GM21737 (cell line): ENCODE results near the gene EHBP1.
"Not testable (repeated sequence)": the region's sequence is repeated elsewhere in the genome, so short reads cannot be mapped to it uniquely, and the experiment has no call there.

ENCODE experiments used
- ATAC-seq: cut with Tn5 transposase; IDR thresholded peaks from one replicate; pipeline ENCODE4 v1.9.1; 2021; ENCODE audit warnings: mild to moderate bottlenecking, moderate library complexity; ENCODE audit not compliant: unreplicated experiment

The EHBP1 gene

DNA sequence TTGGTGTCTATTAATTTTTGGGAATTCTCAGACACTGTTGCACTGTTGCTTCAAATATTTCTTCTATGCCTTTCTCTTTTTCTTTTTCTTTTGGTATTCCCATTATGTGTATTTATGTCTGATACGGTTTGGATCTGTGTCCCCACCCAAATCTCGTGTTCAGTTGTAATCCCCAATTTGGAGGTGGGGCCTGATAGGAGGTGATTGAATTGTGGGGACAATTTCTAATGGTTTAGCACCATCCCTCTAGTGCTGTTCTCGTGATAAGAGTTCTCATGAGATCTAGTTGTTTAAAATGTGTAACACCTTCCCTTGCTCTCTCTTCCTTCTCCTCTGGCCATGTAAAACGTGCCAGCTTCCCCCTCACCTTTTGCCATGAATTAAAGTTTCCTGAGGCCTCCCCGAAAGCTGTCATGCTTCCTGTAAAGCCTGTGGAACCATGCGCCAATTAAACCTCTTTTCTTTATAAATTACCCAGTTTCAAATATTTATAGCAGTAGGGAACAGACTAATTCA is 26.8 kb downstream of the EHBP1 start:
- no peak for ATAC-seq

DNA sequence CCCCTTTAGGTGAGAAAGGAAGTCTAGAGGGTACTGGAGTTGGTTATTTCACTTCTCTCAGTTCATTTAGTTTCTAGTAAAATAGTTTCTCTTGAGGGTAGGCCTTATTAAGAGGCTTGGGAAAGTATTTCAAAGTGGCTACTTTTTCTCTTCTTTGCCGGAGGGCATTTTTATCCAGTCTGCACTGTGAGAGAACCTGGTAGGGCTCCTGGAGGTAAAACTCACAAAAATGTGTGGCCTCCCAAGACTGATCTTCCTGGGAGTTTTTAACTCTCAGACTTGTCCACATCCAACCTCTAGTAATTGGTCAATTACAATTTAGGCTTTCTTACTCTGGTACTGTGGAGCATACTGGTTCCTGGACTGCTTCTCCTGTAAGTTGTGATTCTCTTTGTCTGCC is 28.0 kb downstream of the EHBP1 start:
- ATAC-seq: no peak

DNA sequence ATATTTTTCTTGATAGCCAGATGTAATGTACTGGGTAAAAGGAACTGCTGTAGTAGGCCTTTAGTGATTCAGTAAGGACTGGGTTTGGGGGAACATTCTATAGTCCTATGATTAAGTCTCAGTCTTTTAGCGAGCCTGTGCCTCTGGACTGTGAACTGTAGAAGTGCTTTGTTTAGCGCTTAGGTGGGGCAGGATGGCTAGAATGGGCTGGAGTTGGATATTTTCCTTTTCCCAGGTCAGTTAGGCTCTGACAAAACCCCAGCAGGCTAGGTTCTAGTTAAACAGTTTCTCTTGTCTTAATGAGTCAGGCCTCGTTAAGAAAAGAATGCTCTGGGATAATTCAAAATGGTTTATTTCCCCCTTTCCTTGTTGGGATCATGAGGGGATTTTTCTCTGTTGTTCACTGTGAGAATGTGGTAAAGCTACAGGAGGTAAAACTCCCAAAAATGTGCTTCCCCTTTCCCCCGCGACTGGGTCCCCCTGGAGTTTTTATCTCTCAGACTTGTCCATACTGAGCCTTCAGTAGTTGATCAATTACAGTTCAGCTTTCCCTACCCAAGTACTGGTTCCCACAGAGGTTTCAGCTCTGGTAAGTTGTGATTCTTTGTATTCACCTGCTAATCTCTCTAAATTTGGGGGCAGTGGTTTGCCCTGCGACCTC is 31.5 kb downstream of the EHBP1 start:
- ATAC-seq: no peak

DNA sequence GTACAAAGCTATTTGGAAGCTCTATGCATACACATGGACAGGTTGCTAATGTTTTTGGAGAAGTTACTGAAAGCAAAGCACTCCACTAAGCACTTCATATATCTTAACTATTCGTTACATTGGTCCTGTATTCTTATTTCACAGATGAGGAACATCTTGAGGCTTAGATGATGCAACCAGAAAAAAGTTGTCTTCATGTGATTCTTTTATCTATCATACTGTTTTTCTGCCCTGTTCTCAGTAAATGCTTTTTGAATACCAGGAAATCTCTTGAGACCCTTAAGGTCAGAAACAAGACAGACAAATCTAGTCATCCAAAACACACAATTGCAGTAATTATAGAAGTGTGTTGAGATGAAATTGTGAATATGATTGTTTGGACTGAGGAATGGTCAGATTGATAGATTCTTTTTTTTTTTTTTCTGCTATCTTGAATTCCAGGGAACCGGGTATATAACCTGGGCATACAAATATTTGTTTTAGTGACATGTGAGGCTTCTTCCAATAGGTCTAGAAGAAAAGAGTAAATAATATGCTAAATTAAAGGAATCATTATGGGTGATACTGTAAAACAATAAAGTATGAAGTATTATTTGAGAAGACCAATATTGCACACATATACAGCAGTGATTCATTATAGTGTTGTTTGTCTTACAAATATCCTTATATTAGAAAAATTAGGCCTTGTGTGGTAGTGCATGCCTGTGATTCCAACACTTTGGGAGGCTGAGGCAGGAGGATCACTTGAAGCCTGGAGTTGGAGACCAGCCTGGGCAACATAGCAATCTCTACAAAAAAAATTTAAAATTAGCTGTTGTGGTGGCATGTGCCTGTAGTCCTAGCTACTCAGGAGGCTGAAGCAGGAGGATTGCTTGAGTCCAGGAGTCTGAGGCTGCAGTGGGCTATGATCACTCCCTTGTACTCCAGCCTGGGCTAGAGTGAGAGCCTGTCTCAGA is 33.7 kb downstream of the EHBP1 start:
- no peak for ATAC-seq

DNA sequence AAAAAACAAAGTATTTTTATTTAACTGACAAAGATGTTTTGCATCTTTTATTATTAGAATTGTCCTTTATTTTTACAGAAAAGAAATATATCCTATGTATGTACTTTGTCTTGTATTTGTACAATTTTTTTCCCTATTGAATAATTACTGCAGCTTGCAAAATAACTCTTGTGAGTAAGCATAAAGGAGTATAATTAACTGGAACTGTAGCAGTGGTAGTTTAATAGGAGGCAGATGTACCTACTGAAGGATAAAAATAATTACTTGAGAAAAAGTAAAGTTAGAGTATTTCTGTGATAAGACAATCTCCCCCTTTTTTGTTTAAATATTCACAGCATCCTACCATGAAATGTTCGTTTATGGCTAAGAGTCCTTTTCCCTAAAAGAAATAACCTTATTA is 34.7 kb downstream of the EHBP1 start:
- no peak for ATAC-seq

DNA sequence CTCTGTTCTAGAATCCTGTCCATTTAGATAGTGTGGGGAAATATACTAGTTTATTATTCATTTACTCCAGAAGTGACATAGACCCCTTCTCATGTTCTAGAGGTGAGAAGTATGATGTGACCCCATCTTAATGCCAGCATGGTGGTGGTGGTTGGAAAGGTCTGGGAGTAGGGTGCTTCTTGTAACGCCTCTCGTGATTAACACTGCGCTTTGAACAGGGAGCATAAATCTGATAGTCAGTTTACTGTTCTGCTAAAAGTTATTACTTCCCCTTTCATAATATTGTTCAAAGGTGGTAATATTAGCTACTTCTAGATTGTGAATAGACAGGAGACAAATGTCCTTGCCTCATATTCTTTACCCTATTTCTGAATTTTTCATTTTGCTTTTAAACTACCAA is 35.6 kb downstream of the EHBP1 start:
- no peak for ATAC-seq

DNA sequence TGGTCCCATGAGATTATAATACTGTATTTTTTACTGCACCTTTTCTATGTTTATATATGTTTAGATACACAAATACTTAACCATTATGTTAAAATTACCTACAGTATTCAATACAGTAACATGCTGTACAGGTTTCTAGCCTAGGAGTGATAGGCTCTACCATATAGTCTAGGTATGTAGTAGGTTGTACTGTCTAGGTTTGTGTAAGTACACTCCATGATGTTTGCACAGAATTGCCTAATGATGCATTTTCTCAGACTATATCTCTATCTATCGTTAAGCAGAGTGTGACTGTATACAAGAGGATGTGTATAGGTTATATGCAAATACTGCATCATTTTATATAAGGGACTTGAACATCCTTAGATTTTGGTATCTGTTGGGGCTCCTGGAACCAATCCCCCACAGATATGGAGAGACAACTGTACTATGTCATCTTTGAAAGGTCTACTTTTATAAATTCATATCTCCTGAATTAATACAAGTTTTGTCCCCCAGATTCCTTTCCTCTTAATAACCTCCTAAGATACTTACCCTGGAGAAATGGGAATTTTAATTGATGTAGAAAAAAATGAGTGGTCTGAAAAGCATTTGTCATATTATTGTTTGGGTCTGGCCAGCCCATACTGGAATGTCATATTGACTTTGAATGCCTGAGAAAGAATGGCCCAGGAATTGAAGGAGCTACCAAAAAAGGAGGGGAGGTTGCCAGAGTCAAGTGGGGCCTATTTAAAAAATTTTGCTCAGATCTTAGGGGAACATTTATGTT is 36.6 kb downstream of the EHBP1 start:
- no peak for ATAC-seq

DNA sequence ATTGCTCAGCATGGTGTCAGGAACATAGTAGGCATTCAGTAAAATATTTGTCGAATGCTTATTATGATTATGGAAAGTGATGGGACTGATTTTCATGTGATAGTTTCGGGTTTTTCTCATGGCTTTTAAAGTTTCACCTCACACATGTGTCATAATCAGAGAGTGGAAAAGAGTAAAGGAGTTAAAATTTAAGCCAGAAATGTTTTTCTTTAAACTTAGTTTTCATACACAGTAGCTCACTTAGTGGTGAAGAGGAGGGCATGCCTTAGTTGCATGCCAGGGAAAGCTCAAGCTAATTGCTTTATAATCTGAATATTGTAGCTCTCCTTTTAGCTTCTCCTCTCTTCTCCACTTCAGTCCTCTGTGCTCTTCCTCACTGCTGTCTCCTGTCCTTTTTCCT is 38.0 kb downstream of the EHBP1 start:
- no peak for ATAC-seq

DNA sequence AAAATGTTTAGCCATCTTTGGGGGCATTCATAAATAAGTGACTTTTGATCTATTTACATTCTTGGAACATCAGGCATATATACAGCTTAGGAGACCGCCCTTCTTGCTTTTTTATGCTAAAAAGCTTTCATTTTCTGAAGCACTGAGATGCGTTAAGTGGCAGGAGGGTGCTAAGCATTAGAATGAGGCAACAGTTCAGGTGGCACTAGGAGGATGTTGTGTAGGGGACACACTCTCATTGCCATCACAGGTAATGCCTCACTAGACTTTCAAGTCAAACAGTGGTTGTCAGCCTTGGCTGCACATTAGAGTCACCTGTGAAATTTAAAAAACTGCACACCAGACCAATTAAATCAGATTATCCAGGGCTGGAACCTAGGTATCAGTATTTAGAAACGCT is 39.1 kb downstream of the EHBP1 start:
- no peak for ATAC-seq

DNA sequence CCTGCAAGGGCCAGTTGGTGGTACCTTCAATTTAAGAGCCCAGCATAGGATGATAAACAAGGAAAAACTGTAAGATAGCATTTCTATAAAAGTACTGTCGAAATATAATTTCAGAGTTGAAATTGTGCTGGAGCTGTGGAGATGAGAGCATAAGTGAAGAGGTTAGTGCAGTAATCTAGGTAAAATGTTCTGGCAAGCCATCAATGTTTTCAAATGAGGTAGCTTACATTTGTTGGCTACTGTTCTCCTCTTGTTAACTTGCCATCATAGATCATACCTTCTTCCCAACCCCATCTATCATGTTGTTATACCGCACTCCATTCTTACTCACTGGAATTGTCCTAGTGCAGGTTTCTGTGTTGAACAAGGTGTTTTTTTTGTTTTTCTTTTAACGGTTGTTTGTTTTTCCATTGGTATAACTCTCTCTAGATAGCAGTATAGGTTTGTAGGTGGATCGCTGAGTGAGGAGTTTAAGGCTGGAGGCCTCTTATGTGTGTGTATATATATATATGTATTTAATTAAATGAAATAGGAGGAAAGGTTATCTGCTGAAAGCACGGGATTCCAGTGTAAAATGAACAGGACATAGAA is 40.5 kb downstream of the EHBP1 start:
- no peak for ATAC-seq

DNA sequence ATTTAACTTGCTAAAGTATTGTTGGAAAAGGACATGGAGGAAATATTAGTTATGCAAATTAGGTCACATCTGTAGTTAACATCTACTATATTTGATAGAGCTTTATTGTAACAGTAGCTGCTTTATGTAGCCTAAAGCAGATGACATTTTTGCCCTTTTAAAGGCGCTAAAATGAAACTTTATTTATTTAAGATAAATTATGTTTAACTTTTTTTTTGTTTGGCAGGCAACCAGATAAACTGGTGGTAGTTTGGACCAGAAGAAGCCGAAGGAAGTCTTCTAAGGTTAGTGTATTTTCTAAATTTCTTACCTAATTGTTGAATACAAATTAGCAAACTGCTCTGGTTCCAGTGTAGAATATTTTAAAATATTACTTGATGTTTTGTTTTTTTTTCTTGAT is 41.7 kb downstream of the EHBP1 start:
- ATAC-seq: no peak

DNA sequence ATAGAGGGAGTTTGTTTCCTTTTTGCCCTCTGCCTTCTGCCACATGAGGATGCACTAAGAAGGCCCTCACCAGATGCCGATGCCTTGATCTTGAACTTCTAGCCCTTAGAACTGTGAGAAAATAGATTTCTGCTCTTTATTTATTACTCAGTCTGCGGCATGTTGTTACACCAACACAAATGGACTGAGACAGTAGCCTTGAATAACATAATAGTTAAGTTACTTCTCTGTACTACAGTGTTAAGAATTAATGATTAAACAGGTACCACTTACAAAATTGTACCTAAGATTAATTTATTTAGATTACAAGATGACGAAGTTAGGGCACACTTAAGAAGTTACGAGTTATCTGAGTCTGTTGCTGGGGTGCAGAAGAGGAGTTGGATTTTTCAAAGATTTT is 42.4 kb downstream of the EHBP1 start:
- no peak for ATAC-seq

DNA sequence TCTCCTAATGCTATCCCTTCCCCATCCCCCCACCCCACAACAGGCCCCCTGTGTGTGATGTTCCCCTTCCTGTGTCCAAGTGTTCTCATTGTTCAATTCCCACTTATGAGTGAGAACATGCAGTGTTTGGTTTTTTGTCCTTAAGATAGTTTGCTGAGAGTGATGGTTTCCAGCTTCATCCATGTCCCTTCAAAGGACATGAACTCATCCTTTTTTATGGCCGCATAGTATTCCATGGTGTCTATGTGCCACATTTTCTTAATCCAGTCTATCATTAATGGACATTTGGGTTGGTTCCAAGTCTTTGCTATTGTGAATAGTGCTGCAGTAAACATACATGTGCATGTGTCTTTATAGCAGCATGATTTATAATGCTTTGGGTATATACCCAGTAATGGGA is 43.6 kb downstream of the EHBP1 start:
- not testable (repeated sequence) for ATAC-seq

DNA sequence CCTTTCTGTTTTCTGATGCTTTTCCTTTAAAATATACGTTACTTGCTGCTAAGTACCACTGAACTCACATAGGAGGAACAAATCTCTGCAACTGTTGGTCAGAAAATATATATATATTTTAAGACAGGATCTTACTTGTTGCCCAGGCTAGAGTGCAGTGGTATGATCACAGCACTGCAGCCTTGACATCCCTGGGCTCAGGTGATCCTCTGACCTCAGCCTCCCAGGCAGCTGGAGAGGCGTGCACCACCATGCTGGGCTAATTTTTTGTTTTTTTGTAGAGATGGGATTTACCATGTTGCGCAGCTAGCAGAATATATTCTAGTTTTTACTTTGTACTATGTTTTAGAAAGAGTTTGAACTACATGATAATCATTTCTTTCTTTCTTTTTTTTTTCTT is 51.5 kb downstream of the EHBP1 start:
- no peak for ATAC-seq

DNA sequence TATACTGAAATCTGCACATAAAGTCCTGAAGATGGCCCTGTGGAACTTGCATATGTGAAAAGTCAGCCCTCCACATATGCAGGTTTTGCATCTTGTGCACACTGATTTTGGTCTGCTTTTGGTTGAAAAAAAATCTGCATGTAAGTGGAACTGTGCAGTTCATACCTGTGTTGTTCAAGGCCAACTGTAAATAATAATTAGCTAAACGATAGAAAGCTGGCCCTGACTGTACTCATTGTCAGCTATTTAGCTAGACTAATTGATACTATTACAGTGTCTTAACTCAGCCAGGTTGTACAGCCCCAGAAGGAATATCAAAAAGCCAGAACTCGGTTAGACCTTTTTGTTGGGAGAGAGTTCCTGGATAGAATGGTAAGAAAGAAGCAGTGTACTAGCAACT is 54.5 kb downstream of the EHBP1 start:
- no peak for ATAC-seq

DNA sequence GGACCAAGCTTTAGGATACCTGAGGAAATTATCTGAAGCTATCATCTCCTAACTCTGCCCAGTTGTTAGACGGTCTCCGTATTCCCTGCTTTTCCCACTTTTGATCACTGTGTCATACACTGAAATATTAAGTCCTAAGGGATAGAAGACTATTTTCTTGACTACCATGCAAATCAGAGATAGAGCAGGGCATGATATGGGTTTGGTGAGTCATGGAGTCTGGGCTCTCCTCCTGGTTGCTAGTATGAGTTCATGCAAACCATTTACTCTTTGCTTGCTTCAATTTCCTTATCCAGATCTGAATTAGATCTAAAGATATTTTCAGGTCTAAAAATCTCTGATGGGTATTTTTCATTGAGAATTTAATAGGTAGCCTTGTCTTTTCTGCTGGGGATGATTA is 55.0 kb downstream of the EHBP1 start:
- no peak for ATAC-seq

DNA sequence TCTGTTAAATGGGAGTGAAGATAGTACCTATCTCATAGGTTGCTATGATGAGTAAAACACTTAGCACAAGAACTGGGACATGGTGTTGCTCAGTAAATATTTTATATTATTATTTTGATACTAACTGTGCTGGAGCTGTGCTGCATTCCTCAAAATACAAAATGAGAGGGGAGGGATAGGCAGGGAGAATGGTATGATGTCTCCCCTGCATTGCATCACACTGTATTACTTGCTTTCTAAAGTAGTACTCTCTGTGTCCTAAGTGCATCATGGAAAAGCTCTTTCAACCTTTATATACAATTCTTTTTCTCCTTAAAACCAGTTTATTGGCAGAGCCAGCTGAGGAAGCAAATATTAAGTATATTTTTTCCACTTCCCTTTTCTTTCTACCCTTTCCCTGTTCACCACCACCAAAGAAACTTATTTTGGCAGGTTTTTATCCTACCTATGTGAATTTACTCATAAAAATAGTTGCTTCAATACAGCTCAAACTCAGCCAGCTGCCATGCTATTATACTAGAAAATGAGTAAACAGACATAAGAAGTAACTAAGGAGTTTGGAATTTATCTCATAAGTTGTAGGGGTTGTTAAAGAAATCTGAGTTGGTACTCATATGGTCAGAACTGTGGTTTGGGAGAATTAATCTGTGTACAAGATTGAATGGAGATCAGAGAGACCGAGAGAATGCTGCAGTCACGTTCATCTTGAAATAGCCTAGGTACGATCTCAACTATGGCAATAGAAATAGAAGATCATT is 60.3 kb downstream of the EHBP1 start:
- ATAC-seq: no peak

DNA sequence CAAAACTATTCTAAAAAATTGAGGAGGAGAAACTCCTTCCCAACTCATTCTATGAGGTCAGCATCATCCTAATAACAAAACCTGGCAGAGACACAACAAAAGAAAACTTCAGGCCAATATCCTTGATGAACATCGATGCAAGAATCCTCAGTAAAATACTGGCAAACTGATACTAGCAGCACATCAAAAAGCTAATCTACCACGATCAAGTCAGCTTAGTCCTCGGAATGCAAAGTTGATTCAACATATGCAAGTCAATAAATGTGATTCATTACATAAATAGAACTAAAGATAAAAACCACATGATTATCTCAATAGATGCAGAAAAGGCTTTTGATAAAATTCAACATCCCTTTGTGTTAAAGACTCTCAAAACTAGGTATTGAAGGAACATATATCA is 63.1 kb downstream of the EHBP1 start:
- ATAC-seq: no peak

DNA sequence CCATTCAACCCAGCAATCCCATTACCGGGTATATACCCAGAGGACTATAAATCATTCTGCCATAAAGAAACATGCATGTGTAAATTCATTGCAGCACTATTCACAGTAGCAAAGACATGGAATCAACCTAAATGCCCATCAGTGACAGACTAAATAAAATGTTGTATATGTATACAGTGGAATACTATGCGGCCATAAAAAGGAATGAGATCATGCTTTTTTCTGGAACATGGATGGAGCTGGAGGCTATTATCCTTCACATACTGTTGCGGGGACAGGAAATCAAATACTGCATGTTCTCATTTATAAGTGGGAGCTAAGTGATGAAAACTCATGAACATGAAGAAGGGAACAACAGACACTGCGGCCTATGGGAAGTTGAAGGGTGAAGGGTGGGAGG is 65.1 kb downstream of the EHBP1 start:
- no peak for ATAC-seq
